CD4-positive, alpha-beta T cell (primary cell): ENCODE measurements around the gene TSHZ2. TPM values are rescaled to one million over a fixed set of nuclear protein-coding genes. Genes with fewer than 3 reads are reported as not detected.

Experiments used
- ATAC-seq: fragments of 200-7000 bp; cut with Tn5 transposase; one replicate; pipeline ENCODE4 v1.10.0; 2022; ENCODE audit warnings: mild to moderate bottlenecking; ENCODE audit not compliant: poor library complexity
- CTCF ChIA-PET: fragments of 350-600 bp; sonication (Branson Sonifier 250); formaldehyde crosslinking; loops from one replicate; lab custom pipeline; 2021; ENCODE audit warnings: antibody characterized with exemption, inconsistent platforms; lab: Charles Lee
- POLR2A ChIA-PET: fragments of 350-600 bp; sonication (Branson Sonifier 250); formaldehyde crosslinking; loops from one replicate; lab custom pipeline; 2021; ENCODE audit warnings: antibody characterized with exemption, inconsistent platforms; lab: Charles Lee
- DNase-seq, 14 experiments: peaks; one replicate each; pipeline ENCODE4 v3.0.0-alpha.2; 2013 to 2020; ENCODE audit warnings: mixed read lengths in 2 of 14
- H3K27ac ChIP-seq, 2 donors: one replicate each; pipeline versions ENCODE4 v1.5.1 to v1.7.0; 2013; ENCODE audit warnings: low read length in 2 of 2, low read depth in 1 of 2, mild to moderate bottlenecking in 1 of 2
- H3K27me3 ChIP-seq, 2 experiments: 1 replicate in 1 of 2; 2 replicates in 1 of 2; pipeline versions ENCODE4 v1.6.1 to v1.7.0; 2013; ENCODE audit warnings: low read length in 2 of 2, control low read depth in 1 of 2, mild to moderate bottlenecking in 1 of 2, moderate library complexity in 1 of 2; ENCODE audit not compliant: insufficient read depth in 2 of 2, control insufficient read depth in 1 of 2
- H3K36me3 ChIP-seq: one replicate; pipeline ENCODE4 v1.6.1; 2013; ENCODE audit warnings: low read length, control low read depth; ENCODE audit not compliant: insufficient read depth
- H3K4me1 ChIP-seq: one replicate; pipeline ENCODE4 v1.6.1; 2013; ENCODE audit warnings: low read length, control low read depth; ENCODE audit not compliant: insufficient read depth
- H3K4me3 ChIP-seq: one replicate; pipeline ENCODE4 v1.5.1; 2013; ENCODE audit warnings: mild to moderate bottlenecking, low read length, moderate library complexity
- H3K9me3 ChIP-seq, 2 experiments: 1 replicate in 1 of 2; 2 replicates in 1 of 2; pipeline versions ENCODE4 v1.6.1 to v1.7.0; 2013; ENCODE audit warnings: low read length in 2 of 2, mild to moderate bottlenecking in 2 of 2, control low read depth in 1 of 2, moderate library complexity in 1 of 2; ENCODE audit not compliant: control insufficient read depth in 1 of 2, insufficient read depth in 1 of 2
- H3K27ac Mint-ChIP-seq: one replicate; pipeline ENCODE4 v1.8.0; 2020; ENCODE audit warnings: mixed read lengths
- H3K27me3 Mint-ChIP-seq: one replicate; pipeline ENCODE4 v1.8.0; 2021; ENCODE audit warnings: mixed read lengths
- H3K36me3 Mint-ChIP-seq: one replicate; pipeline ENCODE4 v1.8.0; 2021; ENCODE audit warnings: low read depth, mixed read lengths
- H3K4me1 Mint-ChIP-seq: one replicate; pipeline ENCODE4 v1.8.0; 2021; ENCODE audit warnings: low read depth, mixed read lengths
- H3K4me3 Mint-ChIP-seq: one replicate; pipeline ENCODE4 v1.8.0; 2020; ENCODE audit warnings: mild to moderate bottlenecking, mixed read lengths
- H3K9me3 Mint-ChIP-seq: one replicate; pipeline ENCODE4 v1.8.0; 2020; ENCODE audit warnings: mixed read lengths
- intact Hi-C, 2 experiments: fragments of 100-400 bp; cut with DNase I in 1 of 2; cut with micrococcal nuclease in 1 of 2; formaldehyde crosslinking; loops; one replicate each; pipeline versions ENCODE4 v1.15.1 to v1.9.0; 2023 to 2025; cut with DNase I, micrococcal nuclease
- total RNA-seq, 174 experiments: library from RNA in 2 of 174; stranded (reverse) in 2 of 174; gene quantifications; one replicate each; pipeline ENCODE4 v1.2.3 and lab custom pipeline; 2021 to 2026
- TF ChIP-seq, protein P1 (sequence below): fragments of 200-600 bp; IDR thresholded peaks from one replicate; pipeline ENCODE4 v1.8.0; 2022; ENCODE audit warnings: antibody characterized with exemption, mild to moderate bottlenecking

The TSHZ2 gene
- total RNA-seq, 2 experiments from 2014 or later: 26.1 to 27.4 TPM

DNA sequence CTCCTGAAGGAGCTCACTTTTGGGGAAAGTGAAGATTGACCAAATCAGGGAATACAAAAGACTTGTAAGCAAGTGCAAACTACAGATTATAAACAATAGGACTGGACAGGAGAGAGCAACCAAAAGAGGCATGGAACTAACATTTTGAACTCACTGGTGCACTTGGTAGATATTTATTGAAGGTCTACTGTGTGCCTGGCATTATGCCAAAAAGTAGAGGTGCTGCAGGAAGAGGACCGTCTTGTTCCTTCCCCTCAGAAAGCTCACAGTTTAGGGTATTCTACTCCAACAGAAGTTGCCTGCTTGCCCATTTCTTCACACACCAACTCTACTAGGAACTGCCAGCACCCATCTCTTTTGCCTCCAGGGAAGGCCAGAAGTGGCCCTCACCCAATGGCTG lies 10.0 kb upstream of the TSHZ2 start:
- H3K4me3 ChIP-seq: no peak overlapping the region
- no peaks in the 10 kb centered on the region for H3K36me3 ChIP-seq
- Mint-ChIP-seq H3K36me3 (no peaks in the 10 kb centered on the region), H3K9me3 (no peaks in the 10 kb centered on the region), H3K27ac (no peak overlapping the region), H3K4me3 (no peak overlapping the region), H3K27me3 (peaks cover 8% of the 10 kb centered on the region), H3K4me1 (peaks cover 5% of the 10 kb centered on the region)
- no peaks in the 10 kb centered on the region for H3K27me3 ChIP-seq
- POLR2A ChIA-PET: interaction anchor here (1.6 kb wide), 1 partner anchor 12 kb away, joined by 3 read pairs; no protein-coding TSS in a partner anchor
- TF ChIP-seq, protein P1, sequence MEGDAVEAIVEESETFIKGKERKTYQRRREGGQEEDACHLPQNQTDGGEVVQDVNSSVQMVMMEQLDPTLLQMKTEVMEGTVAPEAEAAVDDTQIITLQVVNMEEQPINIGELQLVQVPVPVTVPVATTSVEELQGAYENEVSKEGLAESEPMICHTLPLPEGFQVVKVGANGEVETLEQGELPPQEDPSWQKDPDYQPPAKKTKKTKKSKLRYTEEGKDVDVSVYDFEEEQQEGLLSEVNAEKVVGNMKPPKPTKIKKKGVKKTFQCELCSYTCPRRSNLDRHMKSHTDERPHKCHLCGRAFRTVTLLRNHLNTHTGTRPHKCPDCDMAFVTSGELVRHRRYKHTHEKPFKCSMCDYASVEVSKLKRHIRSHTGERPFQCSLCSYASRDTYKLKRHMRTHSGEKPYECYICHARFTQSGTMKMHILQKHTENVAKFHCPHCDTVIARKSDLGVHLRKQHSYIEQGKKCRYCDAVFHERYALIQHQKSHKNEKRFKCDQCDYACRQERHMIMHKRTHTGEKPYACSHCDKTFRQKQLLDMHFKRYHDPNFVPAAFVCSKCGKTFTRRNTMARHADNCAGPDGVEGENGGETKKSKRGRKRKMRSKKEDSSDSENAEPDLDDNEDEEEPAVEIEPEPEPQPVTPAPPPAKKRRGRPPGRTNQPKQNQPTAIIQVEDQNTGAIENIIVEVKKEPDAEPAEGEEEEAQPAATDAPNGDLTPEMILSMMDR: no peak
- H3K9me3 ChIP-seq: no peaks in the 10 kb centered on the region
- no peaks in the 10 kb centered on the region for H3K4me1 ChIP-seq
- H3K27ac ChIP-seq: no peak overlapping the region
- CTCF ChIA-PET: no interaction called here
- ATAC-seq: no peak
- no peak for DNase-seq
- intact Hi-C loops: loop anchor here in 1 of 2 experiments (10.0 kb wide), 2 partner anchors 583 to 657 kb away; no protein-coding TSS in a partner anchor

DNA sequence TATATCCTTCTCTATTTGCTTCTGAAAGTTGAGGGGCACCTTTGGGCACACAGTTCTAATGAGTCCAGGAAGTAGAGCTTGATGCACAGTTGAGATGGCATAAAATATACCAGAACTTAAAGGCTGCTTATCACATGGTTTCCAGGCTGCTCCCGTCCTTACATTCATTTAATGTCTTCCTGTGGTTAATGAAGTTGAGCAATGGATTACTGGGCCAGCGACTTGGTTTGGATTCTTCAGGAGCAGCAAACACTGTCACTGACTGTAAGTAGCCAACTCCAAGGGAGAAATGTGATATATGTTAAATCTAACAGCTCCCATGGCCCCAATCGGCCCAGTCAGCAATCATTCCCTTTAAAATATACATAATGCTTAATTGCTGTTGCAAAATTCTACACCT lies 9.0 kb upstream of the TSHZ2 start:
- ChIA-PET CTCF (interaction anchor here (0.6 kb wide), 1 partner anchor 63 kb away, joined by 3 read pairs; no protein-coding TSS in a partner anchor), POLR2A (interaction anchor here (1.6 kb wide), 1 partner anchor 11 kb away, joined by 3 read pairs; no protein-coding TSS in a partner anchor)
- TF ChIP-seq, protein P1: no peak
- no peaks in the 10 kb centered on the region for H3K9me3 Mint-ChIP-seq
- H3K4me1 Mint-ChIP-seq: peaks cover 5% of the 10 kb centered on the region
- H3K4me1 ChIP-seq: no peaks in the 10 kb centered on the region
- no peak overlapping the region for H3K4me3 ChIP-seq
- H3K27ac ChIP-seq: no peak overlapping the region
- DNase-seq: no peak
- no peaks in the 10 kb centered on the region for H3K36me3 ChIP-seq
- intact Hi-C loops: loop anchor here in 1 of 2 experiments (10.0 kb wide), 2 partner anchors 582 to 658 kb away; no protein-coding TSS in a partner anchor
- no peaks in the 10 kb centered on the region for H3K36me3 Mint-ChIP-seq
- peaks cover 8% of the 10 kb centered on the region for H3K27me3 Mint-ChIP-seq
- H3K27me3 ChIP-seq: peaks cover 0 to 3% of the 10 kb centered on the region in 2 experiments
- ATAC-seq: no peak
- H3K9me3 ChIP-seq: no peaks in the 10 kb centered on the region
- no peak overlapping the region for H3K27ac Mint-ChIP-seq
- no peak overlapping the region for H3K4me3 Mint-ChIP-seq

DNA sequence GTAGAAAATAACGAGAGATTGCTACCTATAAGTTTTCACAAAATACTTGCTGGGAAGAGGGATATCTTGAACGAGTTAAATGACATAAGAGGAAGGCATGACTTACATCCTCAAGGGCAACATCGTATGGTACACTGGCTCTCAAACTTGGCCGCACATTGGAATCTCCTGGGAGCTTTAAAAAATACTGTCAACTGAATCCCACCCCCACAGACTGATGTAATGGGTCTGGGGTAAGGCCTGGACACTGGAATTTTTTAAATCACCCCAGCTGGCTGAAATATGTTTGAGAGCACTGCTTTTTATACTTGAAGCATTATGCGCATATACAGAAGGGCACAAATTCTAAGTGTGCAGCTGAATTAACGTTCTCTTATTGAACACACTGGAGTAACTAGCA lies 8.0 kb upstream of the TSHZ2 start:
- Histone ChIP-seq H3K36me3 (no peaks in the 10 kb centered on the region), H3K27me3 (peaks cover 0 to 3% of the 10 kb centered on the region in 2 experiments), H3K9me3 (no peaks in the 10 kb centered on the region), H3K4me3 (no peak overlapping the region), H3K4me1 (no peaks in the 10 kb centered on the region), H3K27ac (no peak overlapping the region)
- H3K4me3 Mint-ChIP-seq: no peak overlapping the region
- peaks cover 8% of the 10 kb centered on the region for H3K27me3 Mint-ChIP-seq
- H3K4me1 Mint-ChIP-seq: peaks cover 2% of the 10 kb centered on the region
- H3K27ac Mint-ChIP-seq: no peak overlapping the region
- ATAC-seq: no peak
- intact Hi-C loops: loop anchor here in 1 of 2 experiments (10.0 kb wide), 2 partner anchors 581 to 659 kb away; no protein-coding TSS in a partner anchor
- no peak for DNase-seq
- CTCF ChIA-PET: interaction anchor here (0.6 kb wide), 1 partner anchor 125 kb away, joined by 3 read pairs; no protein-coding TSS in a partner anchor
- POLR2A ChIA-PET: no interaction called here
- no peaks in the 10 kb centered on the region for H3K36me3 Mint-ChIP-seq
- H3K9me3 Mint-ChIP-seq: no peaks in the 10 kb centered on the region
- TF ChIP-seq, protein P1: no peak
